A549 (cell line): ENCODE results near the gene CDCA3. TPM values are rescaled to one million over a fixed set of nuclear protein-coding genes. Genes with fewer than 3 reads are reported as not detected.

Experiments
- ATAC-seq, 2 experiments: fragments of 200-7000 bp in 1 of 2; fragments of >200 bp in 1 of 2; cut with Nextera tagmentation in 1 of 2; cut with Tn5 transposase in 1 of 2; 3 replicates each; pipeline versions ENCODE4 v1.8.0 to v1.9.1; 2018 to 2020; ENCODE audit warnings: mild to moderate bottlenecking in 1 of 2, moderate library complexity in 1 of 2
- CTCF ChIA-PET: fragments of 300-600 bp; sonication (Branson Sonifier 250); formaldehyde crosslinking; extraction: SDS; loops from one replicate; lab custom pipeline; 2021; ENCODE audit warnings: antibody characterized with exemption, inconsistent platforms; lab: Yijun Ruan, JAX
- POLR2A ChIA-PET: fragments of 350-600 bp; formaldehyde crosslinking; extraction: SDS; loops from one replicate; lab custom pipeline; 2021; ENCODE audit warnings: antibody characterized with exemption, inconsistent platforms; lab: Yijun Ruan, JAX
- DNase-seq, 2 experiments: peaks; one replicate each; pipeline versions ENCODE4 v3.0.0 to v3.0.0-alpha.2; 2011 to 2016; ENCODE audit warnings: low read depth in 1 of 2, low spot score in 1 of 2
- FAIRE-seq: peaks from 2 replicates; lab custom pipeline; 2011; peaks lifted over from hg19 to GRCh38; lab: Jason Lieb, UNC
- H3K27ac ChIP-seq, 2 experiments: fragments of >200 bp; sonication (Bioruptor Twin); formaldehyde crosslinking; 3 replicates each; pipeline ENCODE4 v1.5.1; 2016 to 2017
- H3K4me1 ChIP-seq: fragments of >200 bp; sonication (Bioruptor Twin); formaldehyde crosslinking; 3 replicates; pipeline ENCODE4 v1.6.1; 2016
- H3K4me2 ChIP-seq: fragments of >200 bp; sonication (Bioruptor Twin); formaldehyde crosslinking; 3 replicates; pipeline ENCODE4 v1.6.1; 2016
- H3K4me3 ChIP-seq: fragments of >200 bp; sonication (Bioruptor Twin); formaldehyde crosslinking; 3 replicates; pipeline ENCODE4 v1.5.1; 2016
- H3K9me3 ChIP-seq: fragments of >200 bp; sonication (Bioruptor Twin); formaldehyde crosslinking; 3 replicates; pipeline ENCODE4 v1.6.1; 2016
- HMGXB4 ChIP-seq: fragments of 250-450 bp; sonication (Bioruptor Pico); IDR thresholded peaks from 2 replicates; pipeline ENCODE4 v1.5.0; 2021; ENCODE audit warnings: mild to moderate bottlenecking, moderate library complexity, borderline replicate concordance
- RFX5 ChIP-seq: fragments of 450-650 bp; IDR thresholded peaks from 2 replicates; pipeline ENCODE4 v1.7.1; 2014; ENCODE audit warnings: antibody characterized with exemption, mild to moderate bottlenecking, moderate library complexity
- WGBS: methylation state at CpG from one replicate; pipeline ENCODE4 v1.1.6; 2017; ENCODE audit errors: missing lambda C conversion rate; 5-methylcytosine and 5-hydroxymethylcytosine counted together
- polyA plus RNA-seq, 4 experiments: library from polyadenylated mRNA; depleted of rRNA in 3 of 4; stranded (reverse); fragments of >200 nt; fragmentation: RNase III in 1 of 4; extraction: RNeasy Plus Mini Kit Qiagen cat#74134 plus additional on column Dnase treatment in 1 of 4; gene quantifications; 2 replicates in 3 of 4; 3 replicates in 1 of 4; pipeline ENCODE4 v1.2.3, GENCODE V29; 2011 to 2017

Gene CDCA3
- polyA plus RNA-seq, 2 of the 4 experiments (the other 2 are of a cell fraction): 57.5 to 80.2 TPM

- FAIRE-seq: no peak
- POLR2A ChIA-PET: no interaction called here
Measured at GRCh38 chr12:6799147-6799546, 51.9 kb downstream of the CDCA3 start.

More at GRCh38 chr12:6799147-6799546, 51.9 kb downstream of the CDCA3 start:
- Histone ChIP-seq H3K9me3 (no peaks in the 10 kb centered on the region), H3K4me2 (no peak overlapping the region), H3K27ac (no peak overlapping the region), H3K4me1 (no peaks in the 10 kb centered on the region), H3K4me3 (no peak overlapping the region)
- TF ChIP-seq HMGXB4 (CRISPR knock-in tag): no peak
- no peak for TF ChIP-seq RFX5
- ATAC-seq: no peak
- DNase-seq: no peak
- CTCF ChIA-PET: interaction anchor here (1.2 to 2.0 kb wide), 2 partner anchors 9 to 27 kb away, joined by 3 to 4 read pairs; partner anchors contain the start of gene CD4
- WGBS: 81% methylated on average over 5 of the region's 5 CpGs

Other genes with a start within 250 kb of the CDCA3 start
- 53.7 and 99.3 TPM in 2 replicates for gene CHD4, start 243.9 kb downstream of the CDCA3 start, polyA plus RNA-seq (2011; rRNA removed)
- 83.4 to 87.8 TPM (median 84.8 TPM) in 3 replicates for gene CHD4, start 243.9 kb downstream of the CDCA3 start, polyA plus RNA-seq (2017; fragmentation: RNase III; extraction: RNeasy Plus Mini Kit Qiagen cat#74134 plus additional on column Dnase treatment)
- 0.74 and 0.97 TPM in 2 replicates for gene LPAR5, start 215.3 kb downstream of the CDCA3 start, polyA plus RNA-seq (2011; rRNA removed)
- 0.29 to 0.66 TPM (median 0.58 TPM) in 3 replicates for gene LPAR5, start 215.3 kb downstream of the CDCA3 start, polyA plus RNA-seq (2017; fragmentation: RNase III; extraction: RNeasy Plus Mini Kit Qiagen cat#74134 plus additional on column Dnase treatment)
- 0.70 and 1.4 TPM in 2 replicates for gene ACRBP, start 203.9 kb downstream of the CDCA3 start, polyA plus RNA-seq (2011; rRNA removed)
- gene ACRBP, start 203.9 kb downstream of the CDCA3 start, polyA plus RNA-seq (2017; fragmentation: RNase III; extraction: RNeasy Plus Mini Kit Qiagen cat#74134 plus additional on column Dnase treatment): 0.28 to 0.36 TPM (median 0.34 TPM) in 3 replicates
- 36.5 and 41.3 TPM in 2 replicates for gene ING4, start 188.2 kb downstream of the CDCA3 start, polyA plus RNA-seq (2011; rRNA removed)
- 15.3 to 19.5 TPM (median 18.8 TPM) in 3 replicates for gene ING4, start 188.2 kb downstream of the CDCA3 start, polyA plus RNA-seq (2017; fragmentation: RNase III; extraction: RNeasy Plus Mini Kit Qiagen cat#74134 plus additional on column Dnase treatment)
- 59.6 and 81.9 TPM in 2 replicates for gene ZNF384, start 161.9 kb downstream of the CDCA3 start, polyA plus RNA-seq (2011; rRNA removed)
- 64.7 to 86.4 TPM (median 79.8 TPM) in 3 replicates for gene ZNF384, start 161.9 kb downstream of the CDCA3 start, polyA plus RNA-seq (2017; fragmentation: RNase III; extraction: RNeasy Plus Mini Kit Qiagen cat#74134 plus additional on column Dnase treatment)
- 0.10 and 0.22 TPM in 2 replicates for gene PIANP, start 150.5 kb downstream of the CDCA3 start, polyA plus RNA-seq (2011; rRNA removed)
- gene PIANP, start 150.5 kb downstream of the CDCA3 start, polyA plus RNA-seq (2017; fragmentation: RNase III; extraction: RNeasy Plus Mini Kit Qiagen cat#74134 plus additional on column Dnase treatment): 0.30 to 0.56 TPM (median 0.45 TPM) in 3 replicates
- gene COPS7A, start 127.2 kb downstream of the CDCA3 start, polyA plus RNA-seq (2011; rRNA removed): 78.8 and 95.0 TPM in 2 replicates
- gene COPS7A, start 127.2 kb downstream of the CDCA3 start, polyA plus RNA-seq (2017; fragmentation: RNase III; extraction: RNeasy Plus Mini Kit Qiagen cat#74134 plus additional on column Dnase treatment): 46.9 to 51.2 TPM (median 50.0 TPM) in 3 replicates
- gene MLF2, start 98.1 kb downstream of the CDCA3 start, polyA plus RNA-seq (2011; rRNA removed): 302 and 310 TPM in 2 replicates
- gene MLF2, start 98.1 kb downstream of the CDCA3 start, polyA plus RNA-seq (2017; fragmentation: RNase III; extraction: RNeasy Plus Mini Kit Qiagen cat#74134 plus additional on column Dnase treatment): 269 to 305 TPM (median 295 TPM) in 3 replicates
- gene PTMS, start 84.9 kb downstream of the CDCA3 start, polyA plus RNA-seq (2011; rRNA removed): 205 and 391 TPM in 2 replicates
- 868 to 1,195 TPM (median 1,161 TPM) in 3 replicates for gene PTMS, start 84.9 kb downstream of the CDCA3 start, polyA plus RNA-seq (2017; fragmentation: RNase III; extraction: RNeasy Plus Mini Kit Qiagen cat#74134 plus additional on column Dnase treatment)
- 0.56 and 0.66 TPM in 2 replicates for gene LAG3, start 78.8 kb downstream of the CDCA3 start, polyA plus RNA-seq (2011; rRNA removed)
- 1.6 to 2.3 TPM (median 1.7 TPM) in 3 replicates for gene LAG3, start 78.8 kb downstream of the CDCA3 start, polyA plus RNA-seq (2017; fragmentation: RNase III; extraction: RNeasy Plus Mini Kit Qiagen cat#74134 plus additional on column Dnase treatment)
- not detected in 2 replicates for gene CD4, start 61.8 kb downstream of the CDCA3 start, polyA plus RNA-seq (2011; rRNA removed)
- 0.03 TPM in 1 of 3 replicates, not detected in the others for gene CD4, start 61.8 kb downstream of the CDCA3 start, polyA plus RNA-seq (2017; fragmentation: RNase III; extraction: RNeasy Plus Mini Kit Qiagen cat#74134 plus additional on column Dnase treatment)
- 1.8 TPM in 2 replicates for gene GPR162, start 29.5 kb downstream of the CDCA3 start, polyA plus RNA-seq (2011; rRNA removed)
- 1.7 to 2.4 TPM (median 1.7 TPM) in 3 replicates for gene GPR162, start 29.5 kb downstream of the CDCA3 start, polyA plus RNA-seq (2017; fragmentation: RNase III; extraction: RNeasy Plus Mini Kit Qiagen cat#74134 plus additional on column Dnase treatment)
- 8.1 and 8.6 TPM in 2 replicates for gene P3H3, start 22.9 kb downstream of the CDCA3 start, polyA plus RNA-seq (2011; rRNA removed)
- 17.7 to 23.2 TPM (median 21.9 TPM) in 3 replicates for gene P3H3, start 22.9 kb downstream of the CDCA3 start, polyA plus RNA-seq (2017; fragmentation: RNase III; extraction: RNeasy Plus Mini Kit Qiagen cat#74134 plus additional on column Dnase treatment)
- 0.94 and 1.1 TPM in 2 replicates for gene GNB3, start 10.4 kb downstream of the CDCA3 start, polyA plus RNA-seq (2011; rRNA removed)
- gene GNB3, start 10.4 kb downstream of the CDCA3 start, polyA plus RNA-seq (2017; fragmentation: RNase III; extraction: RNeasy Plus Mini Kit Qiagen cat#74134 plus additional on column Dnase treatment): 2.3 to 3.7 TPM (median 2.7 TPM) in 3 replicates
- 58.6 and 64.5 TPM in 2 replicates for gene USP5, start 864 bp upstream of the CDCA3 start, polyA plus RNA-seq (2011; rRNA removed)
- gene USP5, start 864 bp upstream of the CDCA3 start, polyA plus RNA-seq (2017; fragmentation: RNase III; extraction: RNeasy Plus Mini Kit Qiagen cat#74134 plus additional on column Dnase treatment): 75.3 to 78.2 TPM (median 76.9 TPM) in 3 replicates
- 1,913 and 2,511 TPM in 2 replicates for gene TPI1, start 16.2 kb upstream of the CDCA3 start, polyA plus RNA-seq (2011; rRNA removed)
- 1,221 to 1,293 TPM (median 1,253 TPM) in 3 replicates for gene TPI1, start 16.2 kb upstream of the CDCA3 start, polyA plus RNA-seq (2017; fragmentation: RNase III; extraction: RNeasy Plus Mini Kit Qiagen cat#74134 plus additional on column Dnase treatment)
- gene SPSB2, start 22.0 kb upstream of the CDCA3 start, polyA plus RNA-seq (2011; rRNA removed): 15.3 and 16.8 TPM in 2 replicates
- gene SPSB2, start 22.0 kb upstream of the CDCA3 start, polyA plus RNA-seq (2017; fragmentation: RNase III; extraction: RNeasy Plus Mini Kit Qiagen cat#74134 plus additional on column Dnase treatment): 20.8 to 22.1 TPM (median 21.8 TPM) in 3 replicates
- gene LRRC23, start 53.5 kb upstream of the CDCA3 start, polyA plus RNA-seq (2011; rRNA removed): 33.3 and 40.4 TPM in 2 replicates
- 17.2 to 19.1 TPM (median 19.1 TPM) in 3 replicates for gene LRRC23, start 53.5 kb upstream of the CDCA3 start, polyA plus RNA-seq (2017; fragmentation: RNase III; extraction: RNeasy Plus Mini Kit Qiagen cat#74134 plus additional on column Dnase treatment)
- gene ENO2, start 63.3 kb upstream of the CDCA3 start, polyA plus RNA-seq (2011; rRNA removed): 26.2 and 45.1 TPM in 2 replicates
- gene ENO2, start 63.3 kb upstream of the CDCA3 start, polyA plus RNA-seq (2017; fragmentation: RNase III; extraction: RNeasy Plus Mini Kit Qiagen cat#74134 plus additional on column Dnase treatment): 31.0 to 38.6 TPM (median 31.6 TPM) in 3 replicates
- gene ATN1, start 76.7 kb upstream of the CDCA3 start, polyA plus RNA-seq (2011; rRNA removed): 11.3 and 23.1 TPM in 2 replicates
- gene ATN1, start 76.7 kb upstream of the CDCA3 start, polyA plus RNA-seq (2017; fragmentation: RNase III; extraction: RNeasy Plus Mini Kit Qiagen cat#74134 plus additional on column Dnase treatment): 40.3 to 51.6 TPM (median 51.2 TPM) in 3 replicates
- not detected in 2 replicates for gene RNU7-1, start 92.5 kb upstream of the CDCA3 start, polyA plus RNA-seq (2011; rRNA removed)
- not detected in 3 replicates for gene RNU7-1, start 92.5 kb upstream of the CDCA3 start, polyA plus RNA-seq (2017; fragmentation: RNase III; extraction: RNeasy Plus Mini Kit Qiagen cat#74134 plus additional on column Dnase treatment)
- 466 and 493 TPM in 2 replicates for gene C12orf57, start 92.7 kb upstream of the CDCA3 start, polyA plus RNA-seq (2011; rRNA removed)
- gene C12orf57, start 92.7 kb upstream of the CDCA3 start, polyA plus RNA-seq (2017; fragmentation: RNase III; extraction: RNeasy Plus Mini Kit Qiagen cat#74134 plus additional on column Dnase treatment): 224 to 273 TPM (median 261 TPM) in 3 replicates
- 18.9 and 29.0 TPM in 2 replicates for gene PTPN6, start 100.1 kb upstream of the CDCA3 start, polyA plus RNA-seq (2011; rRNA removed)
- 14.2 to 17.1 TPM (median 15.1 TPM) in 3 replicates for gene PTPN6, start 100.1 kb upstream of the CDCA3 start, polyA plus RNA-seq (2017; fragmentation: RNase III; extraction: RNeasy Plus Mini Kit Qiagen cat#74134 plus additional on column Dnase treatment)
- 296 and 297 TPM in 2 replicates for gene PHB2, start 119.4 kb upstream of the CDCA3 start, polyA plus RNA-seq (2011; rRNA removed)
- gene PHB2, start 119.4 kb upstream of the CDCA3 start, polyA plus RNA-seq (2017; fragmentation: RNase III; extraction: RNeasy Plus Mini Kit Qiagen cat#74134 plus additional on column Dnase treatment): 292 to 313 TPM (median 293 TPM) in 3 replicates
- gene EMG1, start 119.6 kb upstream of the CDCA3 start, polyA plus RNA-seq (2011; rRNA removed): 92.0 and 96.7 TPM in 2 replicates
- gene EMG1, start 119.6 kb upstream of the CDCA3 start, polyA plus RNA-seq (2017; fragmentation: RNase III; extraction: RNeasy Plus Mini Kit Qiagen cat#74134 plus additional on column Dnase treatment): 65.7 to 78.2 TPM (median 67.9 TPM) in 3 replicates
- gene LPCAT3, start 167.2 kb upstream of the CDCA3 start, polyA plus RNA-seq (2011; rRNA removed): 52.0 and 53.4 TPM in 2 replicates
- gene LPCAT3, start 167.2 kb upstream of the CDCA3 start, polyA plus RNA-seq (2017; fragmentation: RNase III; extraction: RNeasy Plus Mini Kit Qiagen cat#74134 plus additional on column Dnase treatment): 27.4 to 43.0 TPM (median 42.8 TPM) in 3 replicates
- 107 and 109 TPM in 2 replicates for gene C1S, start 209.4 kb upstream of the CDCA3 start, polyA plus RNA-seq (2011; rRNA removed)
- gene C1S, start 209.4 kb upstream of the CDCA3 start, polyA plus RNA-seq (2017; fragmentation: RNase III; extraction: RNeasy Plus Mini Kit Qiagen cat#74134 plus additional on column Dnase treatment): 61.2 to 76.2 TPM (median 65.5 TPM) in 3 replicates
- 36.0 and 57.8 TPM in 2 replicates for gene C1R, start 241.2 kb upstream of the CDCA3 start, polyA plus RNA-seq (2011; rRNA removed)
- gene C1R, start 241.2 kb upstream of the CDCA3 start, polyA plus RNA-seq (2017; fragmentation: RNase III; extraction: RNeasy Plus Mini Kit Qiagen cat#74134 plus additional on column Dnase treatment): 24.8 to 40.4 TPM (median 31.4 TPM) in 3 replicates